HG02623 (cell line): Measurements from ENCODE around the gene JMY.
"Not testable (repeated sequence)": the region's sequence is repeated elsewhere in the genome, so short reads cannot be mapped to it uniquely, and the experiment has no call there.

ENCODE experiments used
- ATAC-seq: cut with Tn5 transposase; IDR thresholded peaks from one replicate; pipeline ENCODE4 v1.9.1; 2021; ENCODE audit warnings: moderate library complexity; ENCODE audit not compliant: unreplicated experiment

JMY gene

DNA sequence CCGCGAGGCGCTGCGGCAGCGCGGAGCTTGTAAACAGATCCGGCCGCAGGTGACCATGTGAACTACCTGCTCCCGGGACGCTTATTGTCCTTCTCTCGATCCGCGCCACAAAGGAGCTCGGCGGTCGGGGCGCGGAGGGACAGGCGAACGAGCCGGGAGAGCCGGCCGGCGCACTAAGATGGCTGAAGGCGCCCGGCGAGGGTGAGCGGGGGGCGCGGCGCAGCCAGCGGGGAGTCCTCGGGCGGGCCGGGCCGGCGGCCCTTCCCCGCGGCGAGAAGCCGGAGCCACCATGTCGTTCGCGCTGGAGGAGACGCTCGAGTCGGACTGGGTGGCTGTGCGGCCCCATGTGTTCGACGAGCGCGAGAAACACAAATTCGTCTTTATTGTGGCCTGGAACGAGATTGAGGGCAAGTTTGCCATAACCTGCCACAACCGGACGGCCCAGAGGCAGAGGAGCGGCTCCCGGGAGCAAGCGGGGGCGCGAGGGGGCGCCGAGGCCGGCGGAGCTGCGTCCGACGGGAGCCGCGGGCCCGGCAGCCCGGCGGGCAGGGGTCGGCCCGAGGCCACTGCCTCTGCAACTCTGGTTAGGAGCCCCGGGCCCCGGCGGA, 535 bp downstream of the JMY start:
- peak; percentile 14 for ATAC-seq

DNA sequence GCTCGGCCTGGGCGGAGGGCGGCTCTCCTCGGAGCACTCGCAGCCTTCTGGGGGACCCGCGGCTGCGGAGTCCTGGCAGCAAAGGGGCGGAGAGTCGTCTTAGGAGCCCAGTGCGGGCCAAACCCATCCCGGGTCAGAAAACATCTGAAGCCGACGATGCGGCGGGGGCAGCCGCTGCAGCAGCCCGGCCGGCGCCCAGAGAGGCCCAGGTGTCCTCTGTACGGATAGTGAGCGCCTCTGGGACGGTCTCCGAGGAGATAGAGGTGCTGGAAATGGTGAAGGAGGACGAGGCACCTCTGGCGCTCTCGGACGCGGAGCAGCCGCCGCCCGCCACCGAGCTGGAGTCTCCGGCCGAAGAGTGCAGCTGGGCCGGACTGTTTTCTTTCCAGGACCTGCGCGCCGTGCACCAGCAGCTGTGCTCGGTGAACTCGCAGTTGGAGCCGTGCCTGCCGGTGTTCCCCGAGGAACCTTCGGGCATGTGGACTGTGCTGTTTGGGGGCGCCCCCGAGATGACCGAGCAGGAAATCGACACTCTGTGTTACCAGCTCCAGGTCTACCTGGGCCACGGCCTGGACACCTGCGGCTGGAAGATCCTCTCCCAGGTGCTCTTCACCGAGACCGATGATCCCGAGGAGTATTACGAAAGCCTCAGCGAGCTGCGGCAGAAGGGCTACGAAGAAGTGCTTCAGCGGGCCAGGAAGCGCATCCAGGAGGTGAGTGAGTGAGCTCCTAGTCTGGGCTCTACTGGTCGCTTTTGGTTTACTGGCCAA, 1.2 kb downstream of the JMY start:
- peak; percentile 16 for ATAC-seq

DNA sequence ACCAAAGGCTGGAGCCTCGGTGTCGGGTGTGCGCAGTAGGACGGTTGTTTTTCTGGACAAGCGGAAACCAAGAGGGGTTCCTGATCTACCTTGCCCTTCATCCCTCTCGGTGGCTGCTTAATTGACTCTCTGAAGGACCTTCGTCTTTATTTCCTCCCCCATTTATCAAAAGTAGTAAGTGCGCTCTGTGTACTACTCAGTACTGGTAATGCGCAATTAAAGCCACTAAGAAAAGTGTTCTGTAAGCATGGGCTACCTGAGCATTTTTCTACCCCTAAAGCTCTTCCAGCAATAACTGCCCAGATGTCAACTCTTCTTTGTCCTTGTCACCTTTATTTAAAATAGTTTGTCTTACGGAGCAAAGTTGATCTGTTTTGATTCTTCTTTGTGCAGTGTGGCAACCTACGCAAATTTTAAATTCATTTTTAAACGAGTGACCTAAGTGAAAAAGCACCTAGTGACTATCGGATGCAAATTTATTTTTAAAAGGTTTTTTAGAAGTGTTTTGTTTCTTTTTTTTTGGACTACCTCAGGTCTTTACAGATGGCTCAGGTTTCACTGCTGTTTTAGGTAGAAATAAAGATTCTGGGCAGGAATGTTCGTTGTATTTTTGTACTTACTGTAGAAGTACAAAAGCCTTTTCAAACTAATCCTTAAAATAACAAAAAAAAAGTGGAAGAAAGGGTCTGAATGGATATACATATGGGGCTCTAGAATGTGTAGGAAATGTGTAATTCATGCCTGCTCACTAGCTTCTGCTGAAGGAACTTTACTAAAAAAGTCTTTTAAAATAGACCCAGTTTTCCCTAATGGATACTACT, 2.0 kb downstream of the JMY start:
- ATAC-seq: no peak

DNA sequence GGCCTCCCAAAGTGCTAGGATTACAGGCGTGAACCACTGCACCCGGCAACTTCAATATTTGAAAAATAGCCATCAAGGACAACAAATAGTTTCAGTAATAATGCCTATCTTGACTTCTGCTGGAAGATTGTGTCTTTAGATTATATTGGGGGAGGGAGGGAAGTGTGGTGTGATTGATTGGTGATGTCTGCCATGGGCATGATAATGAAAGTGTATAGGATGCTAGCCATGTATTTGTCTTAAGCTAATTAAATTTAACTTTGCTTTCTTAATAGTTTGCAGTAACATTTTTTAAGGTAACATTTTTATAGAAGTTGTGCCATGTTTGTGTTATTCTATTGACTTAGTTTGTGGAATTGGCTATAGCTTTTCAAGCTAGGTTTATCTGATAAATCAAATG, 4.6 kb downstream of the JMY start:
- ATAC-seq: no peak

DNA sequence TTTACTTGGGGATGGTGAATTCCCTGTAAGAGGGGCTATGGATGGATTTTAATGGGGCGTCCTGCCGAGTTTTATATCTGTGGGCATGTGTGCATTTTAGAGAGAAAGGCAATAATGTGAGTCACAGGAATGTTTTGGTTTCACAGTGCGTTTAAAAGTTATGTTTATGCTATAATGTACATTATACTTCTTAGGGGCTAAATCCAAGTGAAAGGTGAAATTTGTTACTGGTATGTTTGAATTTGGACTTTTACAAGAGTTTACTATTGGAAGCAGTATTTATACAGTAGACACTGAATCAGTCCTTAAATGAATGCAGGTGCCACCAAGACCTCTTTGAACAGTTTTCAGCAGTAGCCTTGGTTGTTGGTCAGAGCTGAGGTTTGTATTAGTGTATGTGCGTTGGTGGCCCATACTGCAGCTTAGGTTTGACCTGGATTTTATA, 5.6 kb downstream of the JMY start:
- ATAC-seq: no peak

DNA sequence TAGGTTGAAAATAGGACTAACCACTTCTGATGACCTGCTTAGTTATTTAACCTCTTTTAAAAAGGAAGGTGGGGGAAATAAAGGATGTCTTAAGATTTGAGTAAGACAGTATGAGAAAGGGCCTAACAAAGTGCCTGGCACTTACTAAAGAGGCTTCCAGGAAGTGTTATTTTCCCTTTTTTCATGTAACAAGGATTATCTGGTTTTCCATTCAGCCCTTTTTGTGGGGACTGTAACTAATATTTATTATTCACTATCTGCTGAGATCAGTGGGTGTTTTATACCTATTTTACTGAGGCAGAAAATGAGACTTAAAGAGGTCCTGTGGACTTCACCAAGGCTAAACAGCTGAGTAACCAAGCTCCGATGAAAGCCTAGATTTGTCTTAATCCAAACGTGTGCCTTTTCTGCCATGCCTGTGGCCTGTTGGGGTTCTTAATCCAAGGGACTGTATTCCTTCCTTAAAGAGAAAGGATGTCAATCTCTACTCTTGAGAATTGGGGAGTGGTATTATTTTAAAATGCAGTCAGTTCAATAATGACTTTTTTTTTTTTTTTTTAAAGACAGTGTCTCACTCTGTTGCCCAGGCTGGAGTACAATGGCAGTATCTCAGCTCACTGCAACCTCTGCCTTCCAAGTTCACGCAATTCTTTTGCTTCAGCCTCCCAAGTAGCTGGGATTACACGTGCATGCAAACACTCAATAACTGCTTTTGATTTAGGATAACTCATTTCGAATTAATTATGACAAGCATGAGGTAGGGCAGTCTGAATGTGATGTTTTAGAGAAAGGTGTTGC, 6.5 kb downstream of the JMY start:
- no peak for ATAC-seq

DNA sequence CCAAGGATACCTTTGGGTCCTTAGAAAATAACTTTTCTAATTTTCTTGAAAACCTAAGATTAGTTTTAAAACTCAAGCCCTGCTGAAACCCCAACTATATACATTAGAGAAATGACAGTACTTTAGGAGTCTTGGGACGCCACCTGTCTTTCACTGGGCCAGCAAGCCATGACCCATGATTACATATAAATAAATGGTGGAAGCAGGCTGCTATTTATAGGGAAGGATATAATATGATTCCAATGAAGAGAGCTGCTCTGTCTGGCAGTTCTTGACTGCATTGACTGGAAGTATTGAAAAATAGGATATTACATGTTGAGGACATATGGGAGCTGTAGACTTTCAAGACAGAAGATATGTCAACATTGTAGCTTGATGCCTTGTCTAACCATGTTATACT, 7.3 kb downstream of the JMY start:
- ATAC-seq: no peak

DNA sequence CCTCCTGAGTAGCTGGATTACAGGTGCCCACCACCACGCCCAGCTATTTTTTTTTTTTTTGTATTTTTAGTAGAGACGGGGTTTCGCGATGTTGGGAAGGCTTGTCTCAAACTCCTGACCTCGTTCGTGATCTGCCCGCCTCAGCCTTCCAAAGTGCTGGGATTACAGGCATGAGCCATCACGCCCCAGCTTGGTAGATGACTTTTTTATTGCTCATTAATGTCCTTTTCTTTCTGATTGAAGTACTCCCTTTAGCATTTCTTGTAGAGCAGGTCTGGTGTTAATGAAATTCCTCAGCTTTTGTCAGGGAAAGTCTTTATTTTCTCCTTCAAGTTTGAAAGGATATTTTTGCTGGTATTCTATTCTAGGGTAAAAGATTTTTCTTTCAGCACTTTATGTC, 18.1 kb downstream of the JMY start:
- ATAC-seq: not testable (repeated sequence)

DNA sequence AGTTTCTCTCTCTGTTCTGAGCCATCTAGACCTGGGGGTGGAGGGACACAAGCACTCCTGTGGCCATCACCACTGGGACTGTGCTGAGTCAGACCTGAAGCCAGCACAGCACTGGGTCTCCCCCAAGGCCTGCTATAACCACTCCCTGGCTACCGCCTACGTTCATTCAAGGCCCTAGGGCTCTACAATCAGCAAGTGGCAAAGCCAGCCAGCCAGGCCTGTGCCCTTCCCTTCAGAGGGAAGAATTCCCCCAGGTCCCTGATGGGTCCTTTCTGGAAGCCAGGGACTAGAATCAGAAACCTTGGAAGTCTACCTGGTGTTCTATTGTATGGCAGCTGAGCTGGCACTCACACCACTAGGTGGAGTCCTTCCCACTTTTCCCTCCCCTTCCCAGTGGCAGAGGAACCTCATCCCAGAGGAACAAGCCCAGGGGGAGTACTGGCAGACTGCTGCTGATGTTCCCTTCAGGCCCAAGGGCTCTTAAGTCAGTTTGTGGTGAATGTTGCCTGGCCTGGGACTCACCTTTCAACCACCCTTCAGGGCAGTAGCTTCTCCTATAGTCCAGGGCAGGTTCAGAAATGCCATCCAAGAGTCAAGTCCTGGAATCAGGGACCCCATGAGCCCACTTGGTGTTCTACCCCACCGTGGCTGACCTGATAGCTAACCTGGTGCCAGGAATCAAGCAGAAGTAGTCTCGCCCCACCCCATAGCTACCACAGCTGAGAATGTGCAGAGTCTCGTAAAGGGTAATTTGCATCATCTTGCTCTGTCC, 20.0 kb downstream of the JMY start:
- ATAC-seq: peak; percentile 66

DNA sequence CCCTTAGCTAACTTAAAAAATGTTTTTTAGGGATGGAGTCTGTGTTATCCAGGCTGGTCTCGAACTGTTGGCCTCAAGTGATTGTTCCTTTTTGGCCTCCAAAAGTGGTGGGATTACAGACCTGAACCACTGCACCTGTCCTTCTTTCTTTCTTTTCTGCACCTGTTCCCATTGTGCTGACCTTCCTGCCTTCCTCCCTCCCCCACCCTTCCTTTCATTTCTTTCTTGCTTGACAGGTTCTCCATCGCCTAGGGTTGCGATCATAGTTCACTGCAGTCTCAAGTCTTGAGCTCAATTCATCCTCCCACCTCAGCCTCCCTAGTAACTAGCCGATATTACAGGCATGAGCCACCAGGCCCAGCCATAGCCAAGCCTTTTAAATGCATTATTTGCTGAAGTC, 20.6 kb downstream of the JMY start:
- no peak for ATAC-seq

DNA sequence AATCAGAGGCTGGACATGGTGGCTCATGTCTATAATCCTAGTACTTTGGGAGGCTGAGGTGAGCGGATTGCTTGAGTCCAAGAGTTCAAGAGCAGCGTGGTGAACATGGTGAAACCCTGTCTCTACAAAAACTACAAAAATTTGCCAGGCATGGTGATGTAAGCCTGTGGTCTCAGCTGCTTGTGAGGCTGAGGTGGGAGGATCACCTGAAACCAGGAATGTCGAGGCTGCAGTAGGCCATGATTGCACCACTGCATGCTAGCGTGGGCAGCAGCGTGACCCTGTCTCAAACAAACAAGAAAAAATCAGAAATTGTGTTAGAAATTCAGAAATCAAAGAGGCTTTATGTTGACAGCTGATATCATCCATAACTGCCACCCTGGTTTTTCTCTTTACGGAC, 21.4 kb downstream of the JMY start:
- no peak for ATAC-seq

DNA sequence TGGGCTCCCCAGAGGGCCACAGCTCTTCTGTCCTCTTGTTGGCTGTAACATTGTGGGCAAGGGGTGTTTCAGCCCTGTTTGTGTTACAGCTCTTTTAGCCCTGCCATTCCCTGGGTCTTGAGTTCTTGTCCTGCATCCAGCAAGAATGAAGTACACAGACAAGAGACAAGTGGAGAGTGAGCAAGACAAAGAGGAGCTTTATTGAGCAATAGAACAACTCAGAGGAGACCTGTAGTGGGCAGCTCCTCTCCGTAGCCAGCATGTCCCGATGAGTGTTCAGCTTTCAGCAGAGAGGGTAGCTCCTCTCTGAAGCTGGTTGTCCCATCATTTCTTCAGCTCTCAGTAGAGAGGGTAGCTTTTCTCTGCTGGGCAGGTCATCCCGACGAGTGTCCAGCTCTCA, 22.9 kb downstream of the JMY start:
- no peak for ATAC-seq

DNA sequence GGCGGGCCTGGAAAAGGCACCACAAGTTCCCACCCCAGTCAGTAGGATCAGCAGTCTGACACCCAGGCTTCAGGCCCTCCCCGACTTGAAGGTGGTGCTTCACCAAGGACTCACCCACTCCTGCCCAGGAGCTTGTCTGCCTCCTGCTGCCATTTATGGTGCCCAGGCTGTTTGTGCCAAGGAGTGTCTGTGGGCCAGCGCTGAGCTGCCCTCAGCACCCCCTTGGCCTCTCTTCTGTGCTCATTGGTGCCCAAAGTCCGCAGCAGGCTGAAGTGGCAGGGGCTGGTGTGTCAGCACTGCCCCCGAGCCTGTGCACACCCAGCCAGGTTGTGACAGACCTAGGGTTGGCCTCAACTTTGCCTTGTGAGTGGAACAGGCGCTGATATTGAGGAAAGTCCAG, 23.5 kb downstream of the JMY start:
- no peak for ATAC-seq

DNA sequence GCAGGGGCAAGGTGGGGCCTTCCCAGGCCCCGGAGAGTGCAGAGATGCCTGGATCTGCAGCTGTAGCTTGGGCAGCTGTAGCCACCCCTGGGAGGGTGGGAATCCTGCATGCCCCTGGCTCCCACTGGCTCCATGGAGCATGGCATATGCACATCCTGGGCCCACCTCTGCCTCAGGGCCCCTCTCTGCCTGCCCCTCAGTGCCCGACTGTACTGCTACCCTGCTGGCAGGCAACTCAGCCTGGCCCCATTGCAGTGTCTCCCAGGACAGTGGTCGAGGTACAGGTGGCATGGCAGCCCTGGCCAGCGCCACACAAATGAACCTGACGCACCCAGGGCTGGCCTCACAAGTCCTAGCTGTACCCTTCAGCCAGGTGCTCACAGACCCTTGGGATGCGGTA, 23.9 kb downstream of the JMY start:
- no peak for ATAC-seq

DNA sequence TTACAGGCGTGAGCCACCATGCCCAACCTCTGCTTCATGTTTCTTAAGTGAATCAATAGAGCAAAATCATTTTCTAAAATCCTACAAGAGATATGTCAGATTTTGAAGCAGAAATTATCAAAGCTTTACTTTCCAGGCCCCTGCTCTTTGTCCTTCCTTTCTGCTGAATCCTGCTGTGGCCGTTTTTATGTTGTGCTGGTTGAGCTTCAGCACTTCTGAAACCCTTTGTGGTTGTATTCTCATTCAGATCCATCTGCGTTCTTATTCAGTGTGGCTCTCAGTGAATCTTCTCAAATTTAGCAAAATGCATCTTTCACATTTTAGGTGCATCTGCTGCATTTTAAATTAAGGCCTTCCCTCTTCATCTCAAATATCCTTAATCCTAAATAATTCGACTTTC, 26.0 kb downstream of the JMY start:
- ATAC-seq: no peak

DNA sequence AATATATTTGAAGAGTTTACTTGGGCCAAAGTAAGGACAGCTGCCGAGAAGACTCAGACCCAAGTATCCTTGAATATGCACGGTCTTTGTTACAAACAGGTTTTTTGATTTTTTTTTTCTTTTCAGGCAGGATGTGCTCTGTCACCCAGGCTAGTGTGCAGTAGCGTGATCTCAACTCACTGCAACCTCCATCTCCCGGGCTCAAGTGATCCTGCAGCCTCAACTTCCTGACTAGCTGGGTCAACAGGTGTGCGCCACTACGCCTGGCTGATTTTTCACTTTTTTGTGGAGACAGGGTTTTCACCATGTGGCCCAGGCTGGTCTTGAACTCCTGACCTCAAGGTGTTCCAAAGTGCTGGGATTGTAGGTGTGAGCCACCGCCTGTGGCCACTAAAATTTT, 27.4 kb downstream of the JMY start:
- ATAC-seq: no peak

DNA sequence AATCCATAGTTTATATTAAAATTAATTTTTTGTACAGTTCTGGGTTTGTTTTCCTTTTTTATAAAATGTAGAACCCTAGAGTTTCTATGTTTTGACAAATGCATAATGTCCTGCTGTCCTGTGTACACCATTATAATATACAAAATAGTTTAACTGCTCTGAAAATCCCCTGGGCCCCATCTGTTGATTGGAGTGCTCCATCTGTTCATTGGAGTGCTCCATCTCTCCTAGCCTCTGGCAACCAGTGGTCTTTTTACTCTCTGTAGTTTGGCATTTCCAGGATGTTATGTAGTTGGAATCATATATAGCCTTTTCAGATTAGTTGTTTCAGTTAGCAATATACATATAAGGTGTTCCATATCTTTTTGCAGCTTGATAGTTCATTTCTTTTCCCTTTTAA, 31.2 kb downstream of the JMY start:
- ATAC-seq: no peak

DNA sequence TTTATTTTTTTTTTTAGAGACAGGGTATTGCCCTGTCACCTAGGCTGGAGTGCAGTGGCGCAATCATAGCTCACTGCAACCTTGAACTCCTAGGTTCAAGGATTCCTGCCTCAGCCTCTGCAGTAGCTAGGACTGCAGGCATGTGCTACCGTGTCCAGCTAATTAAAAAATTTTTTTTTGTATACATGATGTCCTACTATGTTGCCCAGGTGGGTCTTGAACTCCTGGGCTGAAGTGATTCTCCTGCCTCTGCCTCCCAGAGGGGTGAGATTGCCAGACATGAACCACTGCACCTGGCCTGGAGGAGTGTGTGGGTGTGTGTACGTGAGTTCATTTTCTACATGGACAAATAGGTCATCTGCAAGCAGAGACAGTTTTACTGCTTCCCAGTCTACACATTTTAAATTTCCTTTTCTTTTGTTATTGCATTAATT, 33.8 kb downstream of the JMY start:
- no peak for ATAC-seq

DNA sequence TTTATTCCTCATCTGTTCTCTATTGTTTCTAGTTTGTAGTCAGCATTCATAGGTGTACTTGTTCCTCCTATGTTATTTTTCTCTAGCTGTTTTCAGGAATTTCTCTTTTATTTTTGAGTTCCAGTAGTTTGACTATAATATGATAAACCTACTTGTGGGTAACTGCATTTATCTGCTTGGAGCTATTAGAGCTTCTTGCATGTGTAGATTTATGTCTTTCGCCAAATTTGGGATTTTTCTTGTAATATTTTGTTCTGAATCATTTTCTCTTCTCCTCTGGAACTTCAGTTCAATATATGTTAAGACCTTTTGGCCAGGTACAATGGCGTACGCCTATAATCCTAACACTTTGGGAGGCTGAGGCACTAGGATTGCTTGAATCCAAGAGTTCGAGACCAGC, 37.4 kb downstream of the JMY start:
- no peak for ATAC-seq

DNA sequence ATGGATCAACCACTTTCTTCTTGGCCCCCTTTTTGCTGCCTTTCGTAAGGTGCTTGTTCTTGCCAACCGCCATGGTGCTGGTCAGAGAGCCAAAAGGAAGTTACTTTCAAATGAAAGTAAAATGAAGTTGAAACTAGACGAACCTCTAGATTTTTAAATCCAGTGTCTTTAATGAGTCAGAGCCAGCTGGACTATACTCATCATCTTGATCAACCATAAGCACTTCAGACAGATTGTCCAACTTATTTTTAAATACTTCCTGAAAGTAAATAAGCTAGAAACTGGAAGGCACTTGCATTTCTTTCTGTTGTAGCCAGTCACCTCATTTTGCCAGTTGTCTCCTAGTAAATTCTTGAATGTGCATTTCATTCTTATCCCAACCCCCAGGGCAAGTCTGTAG, 48.9 kb downstream of the JMY start:
- ATAC-seq: no peak
